Measurements from ENCODE around the gene DCAF5. TPM values are rescaled to one million over a fixed set of nuclear protein-coding genes. Genes with fewer than 3 reads are reported as not detected.
A peak's percentile ranks its signal among the peaks of the same experiment; 100 is the strongest.

The DCAF5 gene, protein sequence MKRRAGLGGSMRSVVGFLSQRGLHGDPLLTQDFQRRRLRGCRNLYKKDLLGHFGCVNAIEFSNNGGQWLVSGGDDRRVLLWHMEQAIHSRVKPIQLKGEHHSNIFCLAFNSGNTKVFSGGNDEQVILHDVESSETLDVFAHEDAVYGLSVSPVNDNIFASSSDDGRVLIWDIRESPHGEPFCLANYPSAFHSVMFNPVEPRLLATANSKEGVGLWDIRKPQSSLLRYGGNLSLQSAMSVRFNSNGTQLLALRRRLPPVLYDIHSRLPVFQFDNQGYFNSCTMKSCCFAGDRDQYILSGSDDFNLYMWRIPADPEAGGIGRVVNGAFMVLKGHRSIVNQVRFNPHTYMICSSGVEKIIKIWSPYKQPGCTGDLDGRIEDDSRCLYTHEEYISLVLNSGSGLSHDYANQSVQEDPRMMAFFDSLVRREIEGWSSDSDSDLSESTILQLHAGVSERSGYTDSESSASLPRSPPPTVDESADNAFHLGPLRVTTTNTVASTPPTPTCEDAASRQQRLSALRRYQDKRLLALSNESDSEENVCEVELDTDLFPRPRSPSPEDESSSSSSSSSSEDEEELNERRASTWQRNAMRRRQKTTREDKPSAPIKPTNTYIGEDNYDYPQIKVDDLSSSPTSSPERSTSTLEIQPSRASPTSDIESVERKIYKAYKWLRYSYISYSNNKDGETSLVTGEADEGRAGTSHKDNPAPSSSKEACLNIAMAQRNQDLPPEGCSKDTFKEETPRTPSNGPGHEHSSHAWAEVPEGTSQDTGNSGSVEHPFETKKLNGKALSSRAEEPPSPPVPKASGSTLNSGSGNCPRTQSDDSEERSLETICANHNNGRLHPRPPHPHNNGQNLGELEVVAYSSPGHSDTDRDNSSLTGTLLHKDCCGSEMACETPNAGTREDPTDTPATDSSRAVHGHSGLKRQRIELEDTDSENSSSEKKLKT
- total RNA-seq (ENCODE audit: unreplicated experiment): 56.6 TPM
- long read RNA-seq, full-length matches to known transcripts: 5 of 11 reads
- long read RNA-seq, partial matches to known transcripts: 0 of 11 reads
- long read RNA-seq, other reads (novel, unspliced or antisense): 6 of 11 reads

DNA sequence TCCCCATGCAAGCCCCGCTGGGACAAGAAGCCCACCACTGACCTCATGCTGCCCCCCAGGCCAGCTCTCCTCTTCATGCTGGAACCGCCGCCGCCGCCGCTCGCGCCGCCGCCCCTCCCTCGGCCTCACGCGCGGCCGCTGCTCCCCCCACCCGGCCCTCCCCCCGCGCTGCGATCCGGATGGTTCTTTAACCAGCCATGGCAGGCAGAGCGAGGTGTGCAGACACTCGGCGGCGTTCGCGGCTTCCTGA lies at the start of gene DCAF5:
DCAF5 (minus strand) TSS at position 218 of the 250 bp plus-strand sequence; CDS start at position 77, 141 bp downstream.
- peak within 1 kb of the TSS; percentile 90 for H3K4me3 Mint-ChIP-seq (ENCODE audit: unreplicated experiment)
- peak; percentile 91 for DNase-seq

DNA sequence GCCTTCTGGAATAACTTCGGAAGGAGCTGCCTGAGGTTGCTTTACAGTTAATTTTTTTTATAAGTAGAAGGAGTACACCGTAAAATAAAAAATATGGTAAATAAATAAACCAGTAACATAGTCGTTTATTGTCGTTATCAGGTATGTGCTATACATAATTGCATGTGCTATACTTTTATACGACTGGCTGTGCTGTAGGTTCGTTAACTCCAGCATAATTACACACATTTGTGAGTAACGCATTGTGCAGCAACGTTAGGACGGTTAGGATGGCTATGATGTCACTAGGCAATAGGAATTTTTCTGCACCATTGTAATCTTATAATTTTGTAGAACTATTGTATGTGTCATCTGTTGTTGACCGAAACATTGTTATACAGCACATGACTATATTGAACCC lies 46.9 kb upstream of the DCAF5 start:
- H3K4me1 Mint-ChIP-seq (ENCODE audit: low read depth, unreplicated experiment): no peaks in the 10 kb centered on the region

More for the DNA sequence above, at the start of gene DCAF5:
- Mint-ChIP-seq H3K4me1 (ENCODE audit: low read depth, unreplicated experiment) (peaks cover 15% of the 10 kb centered on the region), H3K27me3 (ENCODE audit: unreplicated experiment) (peaks cover 12% of the 10 kb centered on the region), H3K27ac (ENCODE audit: unreplicated experiment) (peak within 1 kb of the TSS; percentile 85), H3K36me3 (ENCODE audit: unreplicated experiment) (no peaks in the 10 kb centered on the region), H3K9me3 (ENCODE audit: unreplicated experiment) (peaks cover 9% of the 10 kb centered on the region)
- TF ChIP-seq, protein P1, sequence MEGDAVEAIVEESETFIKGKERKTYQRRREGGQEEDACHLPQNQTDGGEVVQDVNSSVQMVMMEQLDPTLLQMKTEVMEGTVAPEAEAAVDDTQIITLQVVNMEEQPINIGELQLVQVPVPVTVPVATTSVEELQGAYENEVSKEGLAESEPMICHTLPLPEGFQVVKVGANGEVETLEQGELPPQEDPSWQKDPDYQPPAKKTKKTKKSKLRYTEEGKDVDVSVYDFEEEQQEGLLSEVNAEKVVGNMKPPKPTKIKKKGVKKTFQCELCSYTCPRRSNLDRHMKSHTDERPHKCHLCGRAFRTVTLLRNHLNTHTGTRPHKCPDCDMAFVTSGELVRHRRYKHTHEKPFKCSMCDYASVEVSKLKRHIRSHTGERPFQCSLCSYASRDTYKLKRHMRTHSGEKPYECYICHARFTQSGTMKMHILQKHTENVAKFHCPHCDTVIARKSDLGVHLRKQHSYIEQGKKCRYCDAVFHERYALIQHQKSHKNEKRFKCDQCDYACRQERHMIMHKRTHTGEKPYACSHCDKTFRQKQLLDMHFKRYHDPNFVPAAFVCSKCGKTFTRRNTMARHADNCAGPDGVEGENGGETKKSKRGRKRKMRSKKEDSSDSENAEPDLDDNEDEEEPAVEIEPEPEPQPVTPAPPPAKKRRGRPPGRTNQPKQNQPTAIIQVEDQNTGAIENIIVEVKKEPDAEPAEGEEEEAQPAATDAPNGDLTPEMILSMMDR (IDR thresholded peaks at IDR 0.05; ENCODE audit: partially characterized antibody, unreplicated experiment): no peak

DNA sequence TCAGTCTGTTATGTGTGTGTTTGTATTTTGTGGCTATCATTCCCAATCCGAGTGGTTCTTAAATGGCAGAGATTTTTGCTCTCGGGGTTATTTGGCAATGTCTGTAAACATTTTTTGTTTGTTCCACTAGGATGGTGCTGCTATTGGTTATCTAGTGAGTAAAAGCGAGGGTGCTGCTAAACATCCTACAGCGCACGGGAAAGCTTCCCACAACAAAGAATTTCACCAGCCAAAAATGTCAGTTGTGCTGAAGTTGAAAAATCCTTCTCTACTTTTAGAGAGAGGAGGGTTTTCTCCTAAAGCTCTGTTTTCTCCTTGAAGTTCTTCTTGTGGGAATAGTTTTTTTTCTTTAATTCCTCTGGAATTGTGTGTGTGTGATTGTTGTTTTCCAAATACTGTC lies 40.8 kb upstream of the DCAF5 start:
- Mint-ChIP-seq H3K27me3 (ENCODE audit: unreplicated experiment) (peaks cover 2% of the 10 kb centered on the region), H3K4me3 (ENCODE audit: unreplicated experiment) (no peak overlapping the region), H3K4me1 (ENCODE audit: low read depth, unreplicated experiment) (peaks cover 2% of the 10 kb centered on the region), H3K27ac (ENCODE audit: unreplicated experiment) (no peak overlapping the region), H3K9me3 (ENCODE audit: unreplicated experiment) (peaks cover 8% of the 10 kb centered on the region), H3K36me3 (ENCODE audit: unreplicated experiment) (no peaks in the 10 kb centered on the region)
- no peak for DNase-seq
- TF ChIP-seq, protein P1 (IDR thresholded peaks at IDR 0.05; ENCODE audit: partially characterized antibody, unreplicated experiment): no peak

More for the DNA sequence above, 46.9 kb upstream of the DCAF5 start:
- no peak overlapping the region for H3K4me3 Mint-ChIP-seq (ENCODE audit: unreplicated experiment)
- TF ChIP-seq, protein P1 (IDR thresholded peaks at IDR 0.05; ENCODE audit: partially characterized antibody, unreplicated experiment): no peak
- no peaks in the 10 kb centered on the region for H3K27me3 Mint-ChIP-seq (ENCODE audit: unreplicated experiment)
- H3K27ac Mint-ChIP-seq (ENCODE audit: unreplicated experiment): no peak overlapping the region
- no peak for DNase-seq
- no peaks in the 10 kb centered on the region for H3K36me3 Mint-ChIP-seq (ENCODE audit: unreplicated experiment)
- H3K9me3 Mint-ChIP-seq (ENCODE audit: unreplicated experiment): peaks cover 2% of the 10 kb centered on the region

DNA sequence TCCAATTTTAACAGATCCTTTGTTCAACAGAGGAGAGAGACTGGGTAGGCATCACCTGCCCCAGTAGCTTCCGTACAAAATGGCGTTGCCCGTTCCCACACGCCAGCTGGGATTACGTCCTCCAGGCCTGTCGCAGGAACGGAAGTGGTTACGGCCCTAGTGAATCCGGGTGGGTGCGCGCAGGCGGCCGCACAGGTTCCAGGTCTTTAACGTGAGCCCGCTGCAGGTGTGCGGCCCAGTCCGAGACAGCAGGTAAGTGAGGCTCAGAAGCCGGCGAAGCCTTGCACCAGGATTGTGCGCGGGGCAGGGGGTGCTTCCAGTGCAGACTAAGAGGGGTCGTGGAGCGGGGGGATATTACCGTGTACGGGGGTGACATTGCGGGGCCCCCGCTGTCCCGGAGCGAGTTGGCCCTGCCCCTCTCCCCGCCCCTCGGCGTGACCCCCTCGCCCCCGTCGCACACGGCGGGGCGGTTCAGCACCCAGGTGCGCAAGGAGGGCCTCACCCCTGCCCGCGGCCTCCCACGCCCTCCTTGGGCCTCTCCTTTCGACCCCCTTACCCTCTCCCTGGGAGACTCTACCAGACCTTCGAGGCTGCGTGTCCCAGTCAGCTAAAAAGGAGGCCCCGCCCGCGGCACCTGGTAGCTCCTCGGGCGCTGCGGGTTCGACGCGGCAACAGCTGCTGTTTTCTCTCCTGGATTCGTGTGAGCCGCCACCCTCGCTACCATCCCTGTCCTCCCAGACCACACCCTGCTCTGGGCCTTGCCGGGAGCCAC lies 38.6 kb upstream of the DCAF5 start, which contains the start of gene EXD2:
EXD2 (plus strand) TSS at position 159 of the 772 bp plus-strand sequence. CDS start 17,973 bp downstream, outside the sequence.
- H3K27me3 Mint-ChIP-seq (ENCODE audit: unreplicated experiment): peaks cover 2% of the 10 kb centered on the region

More for the DNA sequence above, 38.6 kb upstream of the DCAF5 start, which contains the start of gene EXD2:
- Mint-ChIP-seq H3K4me3 (ENCODE audit: unreplicated experiment) (peak within 1 kb of the TSS; percentile 90), H3K36me3 (ENCODE audit: unreplicated experiment) (no peaks in the 10 kb centered on the region), H3K4me1 (ENCODE audit: low read depth, unreplicated experiment) (peaks cover 2% of the 10 kb centered on the region), H3K9me3 (ENCODE audit: unreplicated experiment) (peaks cover 8% of the 10 kb centered on the region), H3K27ac (ENCODE audit: unreplicated experiment) (peak within 1 kb of the TSS; percentile 96)
- peak; percentile 84 for DNase-seq
- TF ChIP-seq, protein P1 (IDR thresholded peaks at IDR 0.05; ENCODE audit: partially characterized antibody, unreplicated experiment): no peak

Measured in glutamatergic neuron (in vitro differentiated cells).